ENCODE data around the gene NAPSA. TPM values are rescaled to one million over a fixed set of nuclear protein-coding genes. Genes with fewer than 3 reads are reported as not detected.

The NAPSA gene
- polyA plus RNA-seq, 1 donor (not counting 4 experiments of a cell fraction or from before 2014, with no cell fraction given): 0.94 TPM

- Histone ChIP-seq H4K20me1 (ENCODE audit: control insufficient read depth, extremely low read depth, insufficient read depth, low read length) (no peaks in the 10 kb centered on the region), H3K36me3 (ENCODE audit: control insufficient read depth in 2 of 2, extremely low read depth in 1 of 2, insufficient read depth in 2 of 2, low read length in 2 of 2) (no peaks in the 10 kb centered on the region), H3K27ac (ENCODE audit: control insufficient read depth, insufficient read depth, low read length) (no peak overlapping the region), H3K4me2 (ENCODE audit: control insufficient read depth, extremely low read depth, insufficient read depth, low read depth, low read length) (no peak overlapping the region), H3K9ac (ENCODE audit: control insufficient read depth, extremely low read depth, insufficient read depth, low read length) (no peak overlapping the region), H3K4me1 (ENCODE audit: control insufficient read depth, extremely low read depth, insufficient read depth, low read length) (no peaks in the 10 kb centered on the region), H3K79me2 (ENCODE audit: control insufficient read depth, insufficient read depth, low read length) (no peaks in the 10 kb centered on the region), H3K9me3 (ENCODE audit: control insufficient read depth, low read depth, low read length) (no peaks in the 10 kb centered on the region), H3K4me3 (ENCODE audit: control insufficient read depth in 2 of 3, extremely low read depth in 1 of 3, insufficient read depth in 2 of 3, low read depth in 1 of 3, low read length in 3 of 3) (no peak overlapping the region), H3K9me1 (ENCODE audit: control insufficient read depth, extremely low read depth, insufficient read depth, low read length) (no peaks in the 10 kb centered on the region), H2AFZ (ENCODE audit: control insufficient read depth, low read length) (no peak overlapping the region), H3K27me3 (ENCODE audit: control insufficient read depth, extremely low read depth, insufficient read depth, low read length) (peaks cover 26% of the 10 kb centered on the region)
- dilution Hi-C loops (cut with MboI; ENCODE audit: extremely low pct_ligation_motif_present, low sequenced_read_pairs): no loop called here
- FAIRE-seq (no peak), DNase-seq (ENCODE audit: low read depth, low spot score) (no peak)
- TF ChIP-seq CTCF (optimal IDR thresholded peaks at IDR 0.05 in 1 of 3, IDR thresholded peaks at IDR 0.05 in 1 of 3, conservative IDR thresholded peaks at IDR 0.05 in 1 of 3; ENCODE audit: extremely low read depth in 1 of 3, insufficient read depth in 2 of 3, low read length in 3 of 3) (no peak), EZH2 (IDR thresholded peaks at IDR 0.05; ENCODE audit: low read length) (no peak)
Measured at GRCh38 chr19:50308991-50309390, 56.4 kb downstream of the NAPSA start.

Other genes with a start within 250 kb of the NAPSA start
- gene IZUMO2, start 202.4 kb downstream of the NAPSA start, polyA plus RNA-seq: not detected in 3 replicates
- gene MYH14, start 162.0 kb downstream of the NAPSA start, polyA plus RNA-seq: 0.14 to 0.55 TPM (median 0.20 TPM) in 3 replicates
- gene KCNC3, start 36.3 kb downstream of the NAPSA start, polyA plus RNA-seq: 0.01 to 0.08 TPM in 2 of 3 replicates, not detected in the other
- 19.5 to 32.3 TPM (median 27.4 TPM) in 3 replicates for gene NR1H2, start 10.8 kb upstream of the NAPSA start, polyA plus RNA-seq
- gene POLD1, start 18.7 kb upstream of the NAPSA start, polyA plus RNA-seq: 8.7 to 12.2 TPM (median 10.7 TPM) in 3 replicates
- 0.10 TPM in 1 of 3 replicates, not detected in the others for gene SPIB, start 53.3 kb upstream of the NAPSA start, polyA plus RNA-seq
- gene MYBPC2, start 67.3 kb upstream of the NAPSA start, polyA plus RNA-seq: 0.01 TPM in 1 of 3 replicates, not detected in the others
- gene EMC10, start 110.9 kb upstream of the NAPSA start, polyA plus RNA-seq: 26.7 to 36.9 TPM (median 32.3 TPM) in 3 replicates
- 0.37 to 0.83 TPM (median 0.64 TPM) in 3 replicates for gene GARIN5A, start 111.2 kb upstream of the NAPSA start, polyA plus RNA-seq
- gene JOSD2, start 145.6 kb upstream of the NAPSA start, polyA plus RNA-seq: 18.7 to 48.7 TPM (median 21.0 TPM) in 3 replicates
- not detected in 3 replicates for gene ASPDH, start 148.3 kb upstream of the NAPSA start, polyA plus RNA-seq
- not detected in 3 replicates for gene LRRC4B, start 202.8 kb upstream of the NAPSA start, polyA plus RNA-seq